Peyer's patch (tissue), 4 donors: ENCODE measurements around the gene ENSA.

Source experiments
- CTCF ChIP-seq, 6 experiments: fragments of 450-650 bp in 4 of 6; fragments of 200-600 bp in 2 of 6; sonication (generic) in 1 of 6; IDR thresholded peaks; one replicate each; pipeline ENCODE4 v1.5.1; 2017 to 2019; ENCODE audit warnings: antibody characterized with exemption in 6 of 6, mild to moderate bottlenecking in 3 of 6, moderate library complexity in 1 of 6
- POLR2A ChIP-seq, 2 donors: fragments of 450-650 bp; IDR thresholded peaks; one replicate each; pipeline ENCODE4 v1.5.1; 2017; ENCODE audit warnings: antibody characterized with exemption in 2 of 2, mild to moderate bottlenecking in 2 of 2, moderate library complexity in 2 of 2

GRCh38 chr1:150649441-150650075 is 20.1 kb upstream of the ENSA start:
- TF ChIP-seq POLR2A (IDR thresholded peaks at IDR 0.05), result no peak
- TF ChIP-seq CTCF (IDR thresholded peaks at IDR 0.05), result no peak
